ENCODE measurements around the gene ESRRA. TPM values are rescaled to one million over a fixed set of nuclear protein-coding genes. Genes with fewer than 3 reads are reported as not detected.

Gene ESRRA
- total RNA-seq, 1 experiment from 2014 or later, result 53.4 TPM

GRCh38 chr11:64349025-64349387, 43.7 kb downstream of the ESRRA start:
- H3K27ac Mint-ChIP-seq (ENCODE audit: unreplicated experiment), result no peak overlapping the region
- H3K27me3 Mint-ChIP-seq (ENCODE audit: unreplicated experiment), result no peaks in the 10 kb centered on the region
- no TSS peak for BruUV-seq (replicated peaks)
- intact Hi-C loops (cut with micrococcal nuclease; ENCODE audit: unreplicated experiment), result no loop called here
- no peaks in the 10 kb centered on the region for H3K9me3 Mint-ChIP-seq (ENCODE audit: low read depth, unreplicated experiment)
- DNase-seq, result no peak
- no peak for TF ChIP-seq CTCF (IDR thresholded peaks at IDR 0.05; ENCODE audit: unreplicated experiment)
- no peak overlapping the region for H3K4me3 Mint-ChIP-seq (ENCODE audit: low read depth, unreplicated experiment)
- CTCF ChIA-PET, result interaction anchor here (1.5 kb wide), 1 partner anchor 9 kb away, joined by 3 read pairs; no protein-coding TSS in a partner anchor
- H3K4me1 Mint-ChIP-seq (ENCODE audit: low read depth, unreplicated experiment), result peaks cover 9% of the 10 kb centered on the region
- H3K36me3 Mint-ChIP-seq (ENCODE audit: insufficient read depth, unreplicated experiment), result no peaks in the 10 kb centered on the region

GRCh38 chr11:64349404-64349803, 44.1 kb downstream of the ESRRA start:
- CTCF ChIA-PET, result interaction anchor here (0.6 to 1.5 kb wide), 2 partner anchors 8 to 26 kb away, joined by 3 to 5 read pairs; no protein-coding TSS in a partner anchor
- TF ChIP-seq CTCF (IDR thresholded peaks at IDR 0.05; ENCODE audit: unreplicated experiment), result no peak
- Mint-ChIP-seq H3K9me3 (ENCODE audit: low read depth, unreplicated experiment) (no peaks in the 10 kb centered on the region), H3K27ac (ENCODE audit: unreplicated experiment) (no peak overlapping the region), H3K36me3 (ENCODE audit: insufficient read depth, unreplicated experiment) (no peaks in the 10 kb centered on the region), H3K27me3 (ENCODE audit: unreplicated experiment) (no peaks in the 10 kb centered on the region), H3K4me1 (ENCODE audit: low read depth, unreplicated experiment) (peaks cover 9% of the 10 kb centered on the region), H3K4me3 (ENCODE audit: low read depth, unreplicated experiment) (no peak overlapping the region)
- BruUV-seq (replicated peaks), result no TSS peak
- no peak for DNase-seq
- intact Hi-C loops (cut with micrococcal nuclease; ENCODE audit: unreplicated experiment), result no loop called here

- BruUV-seq (replicated peaks), result no TSS peak
- Mint-ChIP-seq H3K4me1 (ENCODE audit: low read depth, unreplicated experiment) (peaks cover 9% of the 10 kb centered on the region), H3K27me3 (ENCODE audit: unreplicated experiment) (no peaks in the 10 kb centered on the region), H3K36me3 (ENCODE audit: insufficient read depth, unreplicated experiment) (no peaks in the 10 kb centered on the region), H3K9me3 (ENCODE audit: low read depth, unreplicated experiment) (no peaks in the 10 kb centered on the region), H3K4me3 (ENCODE audit: low read depth, unreplicated experiment) (no peak overlapping the region), H3K27ac (ENCODE audit: unreplicated experiment) (no peak overlapping the region)
- no peak for TF ChIP-seq CTCF (IDR thresholded peaks at IDR 0.05; ENCODE audit: unreplicated experiment)
- intact Hi-C loops (cut with micrococcal nuclease; ENCODE audit: unreplicated experiment), result no loop called here
- DNase-seq, result no peak
- CTCF ChIA-PET, result interaction anchor here (4.6 kb wide), 1 partner anchor 34 kb away, joined by 168 read pairs; the partner anchor contains the start of genes PRDX5 and TRMT112
These were observed 45.9 kb downstream of the ESRRA start for GRCh38 chr11:64351136-64351631.

- Mint-ChIP-seq H3K4me3 (ENCODE audit: low read depth, unreplicated experiment) (no peak overlapping the region), H3K9me3 (ENCODE audit: low read depth, unreplicated experiment) (no peaks in the 10 kb centered on the region), H3K36me3 (ENCODE audit: insufficient read depth, unreplicated experiment) (no peaks in the 10 kb centered on the region), H3K4me1 (ENCODE audit: low read depth, unreplicated experiment) (peaks cover 13% of the 10 kb centered on the region), H3K27ac (ENCODE audit: unreplicated experiment) (no peak overlapping the region), H3K27me3 (ENCODE audit: unreplicated experiment) (no peaks in the 10 kb centered on the region)
- DNase-seq, result no peak
- no TSS peak for BruUV-seq (replicated peaks)
- CTCF ChIA-PET, result interaction anchor here (0.6 to 4.6 kb wide), 3 partner anchors 10 to 1307 kb away, joined by 3 to 168 read pairs (median 3); partner anchors contain the start of genes PRDX5 and TRMT112
- intact Hi-C loops (cut with micrococcal nuclease; ENCODE audit: unreplicated experiment), result no loop called here
- TF ChIP-seq CTCF (IDR thresholded peaks at IDR 0.05; ENCODE audit: unreplicated experiment), result no peak
These were observed 47.0 kb downstream of the ESRRA start for GRCh38 chr11:64352099-64352994.
